ENCODE measurements around the gene HACD4.

DNA sequence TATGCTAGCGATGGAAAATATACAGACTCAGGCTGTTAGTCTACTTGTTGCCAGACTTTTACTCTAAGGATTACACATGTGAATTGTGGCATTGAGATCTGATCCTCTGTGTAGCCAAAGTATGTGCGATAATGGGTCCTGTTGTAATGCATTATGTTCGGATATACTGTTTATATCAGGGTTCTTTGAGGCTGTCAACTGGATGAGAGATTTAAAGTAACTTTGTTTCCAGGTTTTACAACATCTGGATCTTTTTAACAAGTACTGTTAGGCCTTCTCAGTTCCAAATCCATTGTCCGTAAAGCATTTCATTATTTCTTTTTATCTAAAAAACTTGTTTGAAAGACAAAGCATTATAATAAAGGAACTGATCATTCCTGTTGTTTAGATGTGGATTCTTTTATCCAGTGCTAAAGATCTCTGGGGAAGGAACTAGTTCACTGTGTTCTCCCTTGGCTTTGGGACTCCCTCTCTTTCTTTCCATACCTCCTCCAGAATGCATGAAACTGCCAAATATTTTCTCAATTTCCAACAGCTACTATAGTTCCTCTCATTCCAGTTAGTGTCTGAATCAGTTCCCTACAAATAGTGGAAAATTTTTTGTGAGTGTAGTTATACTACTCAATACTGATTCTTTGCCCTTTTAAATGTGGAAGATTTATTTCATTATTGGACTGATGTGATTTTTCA, 68.8 kb downstream of the HACD4 start:
- TF ChIP-seq POLR2A (IDR thresholded peaks at IDR 0.05; ENCODE audit: low read depth, low read length) (no peak), POLR2AphosphoS5 (IDR thresholded peaks at IDR 0.05; ENCODE audit: low read depth, low read length) (no peak), TAF1 (IDR thresholded peaks at IDR 0.05; ENCODE audit: borderline replicate concordance, low read depth, low read length) (no peak)
